GM18511 (cell line): ENCODE results near the gene C1orf198.

Source experiments
- ATAC-seq: cut with Tn5 transposase; IDR thresholded peaks from one replicate; pipeline ENCODE4 v1.9.1; 2021; ENCODE audit warnings: mild to moderate bottlenecking, moderate library complexity; ENCODE audit not compliant: unreplicated experiment

C1orf198 gene

GRCh38 chr1:230836793-230837192 lies 31.5 kb downstream of the C1orf198 start:
- no peak for ATAC-seq

GRCh38 chr1:230836347-230836746 lies 32.0 kb downstream of the C1orf198 start:
- no peak for ATAC-seq

DNA sequence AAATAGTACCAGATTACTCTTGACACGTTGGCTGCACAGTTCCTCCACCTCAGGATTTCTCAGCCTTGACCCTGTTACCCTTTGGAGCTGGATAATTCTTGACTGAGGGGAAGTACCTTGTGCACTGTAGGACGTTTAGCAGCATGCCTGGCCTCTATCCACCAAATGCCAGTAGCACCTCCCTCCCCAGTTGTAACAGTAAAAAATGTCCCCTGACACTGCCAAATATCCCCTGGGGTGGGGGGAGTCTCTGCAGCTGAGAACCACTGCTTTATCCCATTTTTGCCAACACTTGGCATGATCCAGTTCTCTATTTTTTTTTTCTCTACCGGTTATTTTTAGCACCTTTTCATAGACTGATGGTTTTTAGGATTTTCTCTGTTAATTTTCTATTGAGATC lies 34.0 kb downstream of the C1orf198 start:
- no peak for ATAC-seq

- ATAC-seq = no peak
These were observed 34.8 kb downstream of the C1orf198 start for GRCh38 chr1:230833511-230833910.

GRCh38 chr1:230832476-230832875 lies 35.8 kb downstream of the C1orf198 start:
- no peak for ATAC-seq

- ATAC-seq = no peak
These were observed 36.5 kb downstream of the C1orf198 start for GRCh38 chr1:230831771-230832170.

DNA sequence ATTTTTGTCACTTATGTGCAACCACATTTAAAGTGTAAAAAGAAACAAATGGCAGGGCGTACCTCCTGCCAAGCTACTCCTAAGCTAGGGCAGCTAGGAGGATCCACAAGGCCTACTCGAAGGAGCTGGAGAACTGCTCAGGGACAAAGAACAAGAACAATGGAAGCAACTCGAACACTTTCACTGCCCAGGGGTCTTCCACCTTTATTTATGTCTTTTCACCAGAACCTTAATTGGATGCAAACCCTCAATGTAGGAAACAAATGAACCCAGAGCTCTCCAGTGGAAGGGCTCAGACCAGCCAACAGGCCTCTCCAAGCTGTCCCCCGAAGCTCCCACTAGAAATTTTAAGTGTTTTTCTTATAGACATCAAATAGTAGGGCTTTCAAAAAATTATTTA lies 39.9 kb downstream of the C1orf198 start:
- ATAC-seq = no peak

DNA sequence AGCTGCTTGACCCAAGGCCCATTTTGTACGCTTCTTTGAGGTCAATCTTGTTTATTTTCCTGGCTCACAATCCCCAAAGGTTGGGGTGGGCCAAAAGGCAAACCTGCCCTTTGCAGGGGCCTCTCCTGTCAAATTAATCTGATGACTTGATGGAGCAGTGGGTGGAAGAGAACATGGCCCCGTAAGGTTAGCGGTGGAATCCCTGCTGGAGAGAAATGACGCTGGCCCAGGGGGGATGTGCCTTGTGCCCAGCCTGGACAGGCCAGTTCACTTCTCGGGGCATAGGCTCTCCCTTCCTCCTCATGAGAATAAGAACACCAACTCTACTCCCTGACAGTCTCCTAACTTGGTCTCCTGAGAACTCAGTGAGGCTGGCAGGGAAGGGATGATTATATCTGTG lies 40.5 kb downstream of the C1orf198 start:
- no peak for ATAC-seq

DNA sequence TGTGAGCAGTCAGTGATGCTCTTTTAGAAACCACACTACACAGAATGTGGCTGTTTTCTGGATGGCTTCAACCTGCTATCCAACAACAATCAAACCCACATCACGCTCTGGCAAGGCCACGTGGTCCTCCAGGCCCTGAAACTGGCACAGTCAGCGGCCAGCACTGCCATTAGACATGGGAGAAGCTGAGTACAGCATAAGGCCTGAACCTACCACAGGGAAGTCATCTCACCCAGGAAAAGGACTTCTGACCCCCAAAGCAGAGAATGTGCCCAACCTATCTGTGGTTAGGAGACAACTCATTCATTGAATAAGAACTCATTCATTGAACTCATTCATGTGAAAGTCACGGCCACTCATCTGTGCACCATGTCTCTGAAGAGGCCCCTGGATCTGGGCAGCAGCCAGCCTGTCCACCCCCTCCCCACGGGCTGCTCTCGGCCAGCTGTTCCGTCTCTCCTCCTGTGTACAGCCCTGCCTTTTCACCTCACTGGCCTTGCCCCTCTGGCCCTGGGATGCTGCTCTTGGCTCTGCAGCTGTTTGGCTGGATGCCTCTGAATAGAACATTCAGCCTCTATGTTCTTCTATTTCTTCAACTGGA lies 41.1 kb downstream of the C1orf198 start:
- ATAC-seq = no peak

DNA sequence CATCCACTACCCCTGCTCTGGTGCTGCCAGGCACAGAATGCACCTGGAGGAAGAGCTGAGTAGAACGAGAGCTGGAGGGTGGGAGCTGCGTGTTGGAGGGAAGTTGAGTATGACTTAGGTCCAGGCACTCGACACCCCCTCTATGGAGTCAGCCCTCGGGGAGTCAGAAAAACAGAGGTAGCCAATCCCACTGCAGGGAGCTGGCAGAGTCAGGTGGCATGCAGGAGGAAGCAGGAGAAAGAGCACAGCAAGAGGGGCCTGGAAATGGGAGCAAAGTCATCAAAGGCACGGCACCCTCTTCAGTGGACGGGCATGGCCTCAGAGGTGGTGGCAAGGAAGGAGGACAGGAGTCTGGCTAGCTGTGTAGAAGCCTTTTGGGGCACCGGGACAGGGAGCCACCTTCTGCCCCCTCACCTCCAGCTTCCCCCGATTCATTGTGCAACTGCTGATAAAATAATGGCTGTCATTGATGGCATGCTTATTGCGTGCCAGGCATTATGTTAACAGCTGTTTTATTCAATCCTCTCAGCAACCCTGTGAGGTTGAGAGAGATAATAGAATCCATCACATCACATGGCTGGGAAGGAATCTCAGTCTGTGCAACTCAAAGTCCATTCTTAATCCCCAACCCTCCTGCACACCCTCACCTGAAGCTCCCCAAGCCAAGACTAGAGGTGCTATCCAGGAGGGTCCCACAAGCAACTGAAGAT lies 42.0 kb downstream of the C1orf198 start:
- ATAC-seq = no peak

GRCh38 chr1:230825761-230826160 lies 42.6 kb downstream of the C1orf198 start:
- ATAC-seq = no peak

DNA sequence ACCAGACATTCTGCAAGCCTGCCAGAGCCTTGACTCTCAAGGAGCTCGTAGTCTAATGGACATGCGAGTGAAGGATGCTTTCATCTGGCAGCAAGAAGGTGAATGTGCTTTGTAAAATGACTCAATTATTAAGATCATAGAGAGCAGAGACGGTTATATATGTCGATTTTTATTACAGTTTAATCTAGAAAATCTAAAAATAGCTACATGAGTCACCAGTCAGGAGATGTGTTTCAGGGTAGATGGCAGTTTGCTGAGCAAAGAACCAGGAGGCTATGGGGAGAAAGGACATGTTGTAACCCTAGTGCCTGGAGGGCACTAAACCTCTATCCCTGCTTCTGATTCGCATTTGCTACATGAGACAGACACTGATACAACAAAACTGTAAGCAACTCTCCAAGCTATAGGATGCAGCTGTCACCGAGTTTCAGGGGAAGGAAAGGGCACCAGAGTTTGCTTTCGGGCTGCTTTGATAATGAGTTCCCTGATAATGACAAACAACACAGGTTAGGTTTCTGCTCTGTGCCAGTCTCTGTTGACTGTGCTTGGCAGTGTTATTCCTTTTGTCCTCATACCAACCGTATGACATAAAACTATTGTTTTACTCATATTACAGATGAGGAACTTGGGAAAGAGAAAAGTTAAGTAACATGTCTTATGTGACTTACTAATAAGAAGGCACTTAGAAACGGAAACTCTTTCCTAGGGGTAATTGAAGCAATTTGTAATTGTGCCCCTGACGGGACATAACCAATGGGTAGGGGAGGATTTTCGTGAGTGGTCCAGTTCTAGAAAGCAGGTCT lies 43.2 kb downstream of the C1orf198 start:
- ATAC-seq = no peak

GRCh38 chr1:230824551-230824918 lies 43.8 kb downstream of the C1orf198 start:
- ATAC-seq = no peak

- no peak for ATAC-seq
These were observed 44.4 kb downstream of the C1orf198 start for GRCh38 chr1:230823931-230824381.

DNA sequence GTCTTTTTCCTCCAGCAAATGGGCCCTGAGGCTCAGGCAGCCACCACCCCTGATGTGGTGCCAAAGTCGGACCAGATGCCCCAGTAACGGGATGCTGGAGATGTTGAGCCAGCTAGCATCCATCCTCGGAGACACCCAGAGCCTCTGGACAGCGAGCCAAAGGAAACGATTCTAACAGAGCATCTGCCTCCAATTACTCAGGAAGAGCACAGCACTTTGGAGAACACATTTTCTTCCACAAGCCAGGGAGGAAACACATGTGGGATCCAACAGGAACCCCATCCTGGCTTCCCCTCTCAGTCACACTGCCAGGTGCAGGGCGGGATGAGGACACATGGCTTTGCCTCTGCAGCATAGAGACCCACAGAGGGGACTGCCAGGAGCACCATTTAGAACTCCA lies 44.9 kb downstream of the C1orf198 start:
- ATAC-seq = no peak

DNA sequence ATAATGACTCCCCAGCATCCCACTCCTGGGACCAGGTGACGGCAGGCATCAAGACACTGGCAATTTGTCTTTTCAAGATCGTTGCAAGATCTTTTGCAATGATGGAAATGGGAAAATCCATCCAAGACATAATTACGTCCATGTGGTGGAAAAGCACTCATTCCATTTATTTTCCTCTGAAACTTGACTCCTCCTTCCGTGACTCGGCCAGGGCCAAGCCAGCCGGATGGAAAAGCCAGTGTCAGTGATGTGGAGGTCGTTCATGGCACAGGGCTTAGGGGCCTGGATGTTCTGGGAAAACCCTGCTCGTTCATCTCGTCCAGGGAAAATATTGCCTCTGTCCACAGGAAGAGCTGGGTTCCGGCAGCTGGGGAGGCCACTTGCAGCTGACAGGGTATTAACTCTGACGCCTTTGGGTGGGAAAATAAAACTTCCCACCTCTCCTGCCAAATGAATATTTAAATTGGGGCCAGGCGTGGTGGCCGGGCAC lies 46.2 kb downstream of the C1orf198 start:
- no peak for ATAC-seq

- no peak for ATAC-seq
These were observed 47.0 kb downstream of the C1orf198 start for GRCh38 chr1:230821346-230821745.

DNA sequence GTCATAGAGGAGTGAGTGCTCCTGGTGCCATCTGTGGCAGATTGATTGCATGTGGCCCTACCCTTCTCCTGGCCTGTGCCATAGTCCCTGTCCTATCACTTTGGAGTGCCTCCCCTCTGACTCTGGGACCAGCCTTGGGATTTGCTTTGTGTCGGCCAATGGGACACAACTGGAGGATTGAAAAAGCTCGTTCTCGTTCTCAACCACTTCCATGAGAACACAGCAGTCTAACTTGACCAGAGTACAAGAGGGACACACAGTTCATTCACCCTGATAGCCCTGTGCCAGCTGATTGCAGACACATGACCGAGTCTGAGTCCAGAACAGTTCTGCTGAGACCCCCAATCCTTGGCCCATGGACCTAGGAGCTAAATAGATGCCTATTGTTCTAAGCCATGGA lies 47.8 kb downstream of the C1orf198 start:
- ATAC-seq = no peak

DNA sequence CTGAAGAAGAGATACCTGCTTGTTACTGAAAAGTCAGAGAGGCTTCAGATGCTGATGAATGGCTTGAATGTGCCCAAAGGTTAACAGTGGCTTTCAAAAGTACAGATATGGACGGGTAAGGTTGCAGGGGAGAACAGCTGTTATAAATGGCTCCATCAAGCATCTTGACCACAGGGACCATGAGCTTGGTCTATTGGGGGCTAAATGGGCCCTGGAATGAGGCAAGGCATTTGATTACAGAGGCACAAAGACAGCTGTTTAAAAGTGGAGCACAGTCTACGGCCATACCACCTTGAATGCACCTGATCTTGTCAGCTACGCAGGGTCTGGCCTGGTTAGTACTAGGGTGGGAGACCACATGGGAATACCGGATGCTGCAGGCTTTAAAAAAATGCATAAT lies 48.3 kb downstream of the C1orf198 start:
- no peak for ATAC-seq

DNA sequence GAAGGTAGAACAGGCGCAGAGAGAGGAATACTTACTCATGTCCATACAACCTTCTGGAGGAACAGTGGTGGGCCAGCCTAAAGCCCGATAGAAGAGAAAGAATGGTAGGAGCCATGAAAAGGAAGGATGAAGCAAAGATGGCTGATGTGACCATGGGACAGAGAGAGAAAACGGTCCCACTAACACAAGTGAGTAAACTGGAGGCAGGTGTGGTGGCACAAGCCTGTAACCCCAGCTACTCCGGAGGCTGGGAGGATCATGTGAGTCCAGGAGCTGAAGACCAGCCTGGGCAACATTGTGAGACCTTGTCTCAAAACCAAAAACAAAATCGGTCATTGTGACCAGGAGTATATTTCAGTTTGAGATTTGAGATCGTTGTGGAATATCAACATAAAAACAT lies 49.4 kb downstream of the C1orf198 start:
- no peak for ATAC-seq

- ATAC-seq = no peak
These were observed 50.0 kb downstream of the C1orf198 start for GRCh38 chr1:230818367-230818766.

GRCh38 chr1:230816018-230816417 lies 52.3 kb downstream of the C1orf198 start:
- no peak for ATAC-seq
